Stomach (tissue), 4 donors: Measurements from ENCODE around the gene LGR4.

Experiments
- CTCF ChIP-seq, 7 experiments: fragments of 450-650 bp in 4 of 7; fragments of 200-600 bp in 3 of 7; sonication (generic) in 3 of 7; IDR thresholded peaks; one replicate each; pipeline ENCODE4 v1.5.1; 2016 to 2019; ENCODE audit warnings: antibody characterized with exemption in 7 of 7, control low read depth in 2 of 7, mild to moderate bottlenecking in 1 of 7
- EP300 ChIP-seq: sonication (generic); formaldehyde crosslinking; IDR thresholded peaks from one replicate; pipeline ENCODE4 v1.6.1; 2017; ENCODE audit warnings: antibody characterized with exemption
- POLR2A ChIP-seq, 4 donors: fragments of 450-650 bp; IDR thresholded peaks; one replicate each; pipeline ENCODE4 v1.6.1; 2016; ENCODE audit warnings: antibody characterized with exemption in 4 of 4, control low read depth in 2 of 4, mild to moderate bottlenecking in 1 of 4, moderate library complexity in 1 of 4
- POLR2AphosphoS5 ChIP-seq, 3 donors: sonication (generic); formaldehyde crosslinking; IDR thresholded peaks; one replicate each; pipeline ENCODE4 v1.6.1; 2016; ENCODE audit warnings: antibody characterized with exemption in 3 of 3

- TF ChIP-seq CTCF (IDR thresholded peaks at IDR 0.05) (no peak), POLR2A (IDR thresholded peaks at IDR 0.05) (no peak), POLR2AphosphoS5 (IDR thresholded peaks at IDR 0.05) (no peak), EP300 (no peak)
Measured at GRCh38 chr11:27383645-27384044, 88.9 kb downstream of the LGR4 start.
